NCI-H1105 (cell line): ENCODE data around the gene DCDC2C.
"Not testable (repeated sequence)": the region's sequence is repeated elsewhere in the genome, so short reads cannot be mapped to it uniquely, and the experiment has no call there.

Experiments used
- DNase-seq: peaks from one replicate; lab custom pipeline; 2025; lab: John Stamatoyannopoulos, UW

Gene DCDC2C, protein sequence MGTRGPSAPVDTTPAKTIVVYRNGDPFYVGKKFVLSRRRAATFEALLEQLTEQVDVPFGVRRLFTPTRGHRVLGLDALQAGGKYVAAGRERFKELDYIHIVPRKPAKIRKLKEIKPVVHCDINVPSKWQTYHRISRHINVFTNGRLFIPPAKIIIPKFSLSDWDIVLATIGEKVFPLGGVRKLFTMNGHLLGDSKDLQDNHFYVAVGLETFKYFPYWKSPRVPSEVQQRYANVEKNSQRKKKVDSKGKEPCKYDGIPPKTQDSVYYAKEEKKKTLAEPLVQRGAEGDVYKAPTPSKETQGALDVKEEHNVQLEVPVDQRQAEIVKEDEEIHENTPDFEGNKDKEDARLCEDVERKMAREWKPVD

DNA sequence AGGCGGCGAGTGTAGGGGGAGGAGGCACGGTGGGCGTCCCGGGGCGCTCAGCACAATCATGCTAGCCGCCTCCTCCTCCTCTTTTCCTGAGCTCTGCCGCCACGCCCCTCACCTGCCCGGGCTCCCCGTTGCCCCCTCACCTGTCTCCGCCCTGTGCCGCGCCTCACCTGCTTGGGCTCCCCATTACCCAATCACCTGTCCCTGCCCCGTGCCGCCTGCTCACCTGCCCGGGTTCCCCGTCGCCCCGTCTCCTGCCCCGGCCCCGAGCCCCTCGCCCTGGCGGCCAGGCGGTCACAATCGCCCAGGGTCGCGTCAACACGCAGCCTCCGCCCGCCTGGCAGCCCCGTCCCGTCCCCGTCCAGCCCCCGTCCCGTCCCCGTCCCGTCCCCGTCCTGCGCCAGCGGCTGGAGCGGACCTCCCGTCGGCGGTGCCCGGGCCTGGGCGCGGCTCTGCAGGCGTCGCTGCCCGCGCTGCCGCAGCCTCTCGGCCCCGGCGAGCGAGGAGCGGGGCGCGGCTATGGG is at the start of gene DCDC2C:
Gene DCDC2C (plus strand): TSS at position 340 of the 521 bp plus-strand sequence. CDS start 177 bp downstream, at position 517.
- DNase-seq = no peak

DNA sequence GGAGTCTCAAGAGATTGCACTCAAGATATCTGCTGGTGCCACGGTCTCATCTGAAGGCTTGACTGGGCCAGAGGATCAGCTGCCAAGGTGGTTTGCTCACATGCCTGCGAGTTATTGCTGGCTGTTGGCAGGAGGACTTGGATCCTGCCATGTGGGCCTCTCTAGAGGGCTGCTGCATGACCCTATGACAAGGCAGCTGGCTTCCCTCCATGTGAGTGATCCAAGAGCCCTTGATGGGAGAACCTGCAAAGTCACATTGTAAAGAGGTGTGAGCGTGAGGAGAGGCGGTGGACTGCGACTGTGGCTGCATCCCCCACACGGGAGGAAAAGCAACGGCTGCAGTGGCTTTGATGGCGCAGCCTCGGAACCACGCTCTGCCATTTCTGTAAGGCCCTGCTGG is 49.4 kb upstream of the DCDC2C start:
- no peak for DNase-seq

DNA sequence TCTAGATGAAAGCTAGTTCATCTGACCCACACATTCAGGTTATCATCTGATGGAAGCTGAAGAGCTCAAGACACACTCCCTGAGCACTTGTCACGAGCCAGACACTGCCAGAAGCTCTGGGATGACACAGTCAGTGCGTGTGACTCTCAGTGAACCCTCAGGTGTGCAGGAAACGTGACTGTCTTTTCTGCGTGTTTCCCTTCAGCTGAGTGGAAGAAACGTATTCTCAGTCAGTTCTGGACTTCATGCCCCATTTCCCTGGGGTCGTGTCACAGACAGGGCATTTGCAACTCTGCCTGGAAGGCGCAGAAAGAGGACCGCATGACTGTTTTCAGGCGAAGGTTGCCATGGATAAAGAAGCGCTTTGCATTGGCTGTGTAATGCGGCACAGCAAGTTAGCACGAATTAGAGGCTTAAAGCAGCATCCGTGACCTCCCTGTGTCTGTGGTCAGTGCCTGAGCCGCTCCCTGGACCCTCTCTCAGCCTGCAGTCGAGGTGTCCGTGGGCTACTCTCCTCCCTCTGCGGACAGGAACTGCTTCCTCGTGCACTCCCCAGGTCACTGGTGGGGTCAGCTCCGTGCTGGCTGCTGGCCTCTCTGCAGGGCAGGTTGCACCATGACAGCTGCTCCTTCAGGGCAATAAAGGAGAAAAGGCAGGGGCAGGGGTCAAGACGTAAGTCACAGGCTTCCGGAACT is 48.7 kb upstream of the DCDC2C start:
- no peak for DNase-seq

DNA sequence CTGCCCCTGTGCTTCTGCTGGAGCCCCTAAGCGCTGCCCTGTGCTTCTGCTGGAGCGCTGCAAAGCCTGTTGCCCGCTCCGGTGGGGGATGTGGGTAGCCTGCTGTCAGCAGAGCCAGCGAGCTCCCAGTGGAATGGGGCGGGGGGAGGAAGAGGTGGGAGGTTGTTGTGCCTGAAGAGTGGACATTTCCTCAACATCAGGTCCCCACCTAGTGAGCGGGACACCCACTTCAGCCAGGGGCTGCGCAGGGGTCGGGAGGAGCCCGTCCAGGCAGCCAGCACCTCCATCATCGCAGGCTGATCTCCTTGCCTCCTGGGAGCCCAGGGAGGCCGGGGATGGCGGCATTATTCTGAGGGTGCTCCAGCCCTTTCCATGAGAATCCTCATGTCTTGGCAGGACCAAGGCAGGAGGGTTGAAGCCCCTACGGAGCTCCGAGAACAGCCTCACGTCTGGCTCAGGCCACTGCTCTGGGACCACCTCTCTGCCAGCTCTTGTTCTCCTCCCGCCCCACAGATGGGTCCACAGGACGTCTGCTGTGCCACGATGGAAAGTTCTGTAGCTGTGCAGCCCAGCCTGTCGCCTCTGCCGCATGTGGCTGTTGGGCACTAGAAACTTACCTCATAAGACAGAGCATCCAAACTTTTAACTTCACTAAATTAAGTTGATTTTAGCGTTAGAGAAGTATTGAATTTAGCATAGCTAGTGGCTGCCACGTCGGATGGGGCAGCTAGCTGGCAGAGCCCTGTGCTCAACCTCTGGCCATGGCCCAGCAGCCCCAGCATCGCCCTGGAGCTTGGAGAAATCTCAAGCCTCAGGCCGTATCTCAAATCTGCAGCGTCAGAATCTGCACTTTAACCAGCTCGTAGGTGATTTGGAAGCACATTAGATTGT is 47.3 kb upstream of the DCDC2C start:
- no peak for DNase-seq

DNA sequence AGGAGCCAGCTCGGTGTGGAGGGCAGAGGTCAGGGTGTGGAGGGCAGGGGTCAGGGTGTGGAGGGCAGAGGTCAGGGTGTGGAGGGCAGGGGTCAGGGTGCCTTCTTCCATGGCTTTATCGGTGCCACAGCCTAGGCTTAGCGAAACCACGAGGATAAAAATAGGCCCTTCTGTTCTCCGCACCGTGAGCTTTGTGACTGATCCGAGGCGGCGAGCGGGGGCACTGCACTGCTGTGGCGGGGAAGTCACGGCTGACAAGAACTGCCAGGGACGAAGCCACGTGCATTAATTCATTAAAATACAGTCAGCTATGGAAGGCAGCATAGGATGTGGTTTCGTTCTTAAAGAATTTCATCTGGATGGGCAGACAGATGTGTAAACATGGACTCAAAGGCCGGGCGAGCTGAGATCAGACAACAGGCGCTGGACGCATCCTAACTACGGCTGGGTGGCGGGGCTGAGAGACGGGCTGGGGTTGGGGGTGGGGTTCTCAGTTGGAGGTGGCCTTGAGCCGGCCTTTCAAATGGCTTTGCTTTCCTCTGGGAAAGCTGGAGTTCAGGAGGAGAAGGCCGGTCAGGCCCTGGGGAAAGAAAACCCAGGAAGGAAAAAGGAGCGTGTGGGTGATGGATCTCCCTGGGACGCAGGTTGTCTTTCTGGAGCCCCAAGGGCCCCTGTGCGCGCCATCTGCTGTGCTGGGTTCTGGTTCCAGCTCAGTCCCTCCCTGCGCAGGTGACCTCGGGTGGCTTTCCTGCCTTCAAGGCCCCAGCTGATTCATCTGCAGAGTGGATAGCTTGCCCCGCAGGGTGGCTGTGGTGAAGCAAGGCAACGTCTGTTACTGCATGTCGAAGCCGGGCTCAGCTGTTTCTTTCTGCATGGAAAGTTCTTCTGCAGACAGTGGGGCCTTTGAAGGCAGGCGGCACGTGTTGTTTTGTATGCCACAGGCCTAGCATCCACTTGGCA is 46.3 kb upstream of the DCDC2C start:
- no peak for DNase-seq

DNA sequence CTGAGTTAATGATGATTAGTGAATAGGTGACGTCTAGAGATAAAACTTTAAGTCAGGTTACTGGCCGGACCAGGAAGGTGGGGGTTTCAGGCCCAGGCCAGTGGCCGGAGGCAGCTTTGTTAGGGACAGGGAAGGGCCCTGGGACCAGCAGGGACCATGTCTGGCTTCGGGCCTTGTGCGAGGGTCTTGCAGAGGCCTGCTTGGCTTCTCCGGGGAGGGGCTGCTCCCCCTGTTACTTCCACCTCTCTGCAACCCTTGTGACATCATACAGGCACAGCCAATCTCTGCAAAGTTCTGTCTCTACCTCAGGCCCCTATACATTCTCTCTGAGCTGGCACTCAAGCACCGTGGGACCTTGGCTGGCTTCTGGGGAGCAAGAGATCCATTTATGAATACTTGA is 45.5 kb upstream of the DCDC2C start, which contains the start of gene ALLC:
Gene ALLC (plus strand): TSS at position 320 of the 400 bp plus-strand sequence. CDS start 12,958 bp downstream, outside the sequence.
- no peak for DNase-seq

DNA sequence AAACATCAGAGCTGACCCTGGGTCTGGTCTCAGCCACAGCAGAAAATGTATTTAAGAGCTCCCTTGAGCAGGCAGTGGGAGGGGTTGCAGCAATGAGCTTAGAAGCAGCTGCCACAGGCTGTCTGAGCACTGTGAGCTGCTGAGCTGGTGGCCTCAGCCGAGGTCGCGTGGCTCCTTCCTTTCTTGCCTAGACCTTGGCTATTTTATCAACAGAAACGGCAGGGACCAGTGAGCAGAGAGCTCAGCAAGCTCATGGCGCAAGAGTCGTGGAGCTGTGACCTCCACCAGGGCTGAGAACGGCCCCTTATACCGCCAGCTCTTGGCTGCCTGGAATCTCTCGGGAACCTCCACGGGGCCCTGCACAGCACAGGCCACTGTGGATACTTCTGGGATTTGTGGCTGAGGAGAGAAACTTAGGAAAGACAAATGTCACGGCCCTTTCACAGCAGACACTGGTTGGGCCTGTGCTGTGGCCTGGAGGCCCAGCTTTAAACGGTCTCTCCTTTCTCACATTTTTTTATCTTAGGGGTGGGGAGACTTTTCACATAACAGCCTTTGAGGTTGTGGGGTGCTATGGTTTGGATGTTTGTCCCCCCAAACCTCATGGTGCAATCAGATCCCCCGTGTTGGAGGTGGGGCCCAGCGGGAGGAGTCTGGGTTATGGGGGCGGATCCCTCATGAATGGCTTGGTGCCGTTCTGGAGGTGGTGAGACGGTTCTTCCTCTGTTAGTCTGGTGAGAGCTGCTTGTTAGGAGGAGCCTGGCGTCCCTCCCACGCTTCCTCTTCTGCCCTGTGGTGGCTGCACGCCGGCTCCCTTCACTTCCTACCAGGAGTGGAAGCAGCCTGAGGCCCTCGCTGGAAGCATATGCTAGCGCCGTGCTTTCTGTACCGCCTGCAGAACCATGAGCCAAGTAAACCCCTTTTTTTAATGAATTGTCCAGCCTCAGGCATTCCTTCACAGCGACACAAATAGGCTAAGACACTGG is 43.6 kb upstream of the DCDC2C start:
- DNase-seq = no peak

DNA sequence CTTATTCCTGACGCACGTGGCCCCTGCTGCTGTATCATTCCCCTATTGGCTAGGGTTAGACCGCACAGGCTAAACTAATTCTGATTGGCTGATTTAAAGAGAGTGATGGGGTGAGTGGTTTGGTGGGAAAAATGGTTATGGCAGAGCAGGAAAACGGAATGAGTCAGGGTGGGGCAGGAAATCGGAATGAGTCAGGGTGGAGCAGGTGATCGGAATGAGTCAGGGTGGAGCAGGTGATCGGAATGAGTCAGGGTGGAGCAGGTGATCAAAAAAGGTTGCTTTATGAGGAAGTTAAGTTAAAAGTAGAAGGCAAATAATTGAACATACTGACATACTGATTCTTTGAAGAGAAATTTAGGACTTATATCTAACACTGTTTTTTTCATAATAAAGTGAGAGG is 42.7 kb upstream of the DCDC2C start:
- DNase-seq = not testable (repeated sequence)

DNA sequence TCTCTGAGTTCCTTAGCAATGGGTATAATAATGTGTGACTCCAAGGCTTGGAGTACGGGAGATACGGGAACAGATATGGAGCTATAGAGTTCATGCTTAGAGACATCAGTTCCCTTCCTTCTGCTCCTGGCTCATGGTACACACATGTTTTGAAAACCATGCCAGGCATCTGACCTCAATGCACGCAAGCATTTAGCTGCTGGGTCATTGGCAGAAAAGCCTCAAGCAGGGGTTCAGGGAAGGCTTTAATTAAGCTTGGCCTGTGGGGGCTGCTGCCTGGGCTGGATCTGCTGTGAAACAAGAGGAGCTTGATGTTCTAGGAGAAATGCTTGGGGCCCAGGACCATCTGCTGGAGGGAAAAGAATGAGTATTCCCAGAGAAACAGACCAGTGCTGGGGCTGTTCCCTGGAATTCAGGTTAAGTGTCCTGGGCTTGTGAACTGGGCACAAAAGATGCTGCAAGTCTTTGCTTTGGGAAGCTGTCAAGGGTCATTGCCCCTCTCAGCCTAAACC is 42.2 kb upstream of the DCDC2C start:
- no peak for DNase-seq

DNA sequence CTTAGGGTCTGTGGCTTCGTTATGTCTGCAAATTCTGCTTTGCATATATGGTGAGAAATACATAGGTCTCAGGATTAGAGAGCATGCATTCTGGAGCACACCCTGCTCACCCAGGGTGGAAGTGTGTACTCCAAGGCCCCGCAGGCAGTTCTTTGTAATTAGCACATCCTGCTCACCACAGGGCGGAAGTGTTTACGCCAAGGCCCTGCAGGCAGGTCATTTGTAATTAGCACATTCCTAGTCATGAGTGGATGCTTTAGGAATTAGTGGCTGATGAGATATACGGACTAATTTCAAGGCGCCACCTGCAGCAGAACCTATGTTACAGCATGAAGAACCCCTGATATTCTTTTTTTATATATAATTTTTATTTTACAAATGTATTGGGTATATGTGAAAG is 41.1 kb upstream of the DCDC2C start:
- no peak for DNase-seq

DNA sequence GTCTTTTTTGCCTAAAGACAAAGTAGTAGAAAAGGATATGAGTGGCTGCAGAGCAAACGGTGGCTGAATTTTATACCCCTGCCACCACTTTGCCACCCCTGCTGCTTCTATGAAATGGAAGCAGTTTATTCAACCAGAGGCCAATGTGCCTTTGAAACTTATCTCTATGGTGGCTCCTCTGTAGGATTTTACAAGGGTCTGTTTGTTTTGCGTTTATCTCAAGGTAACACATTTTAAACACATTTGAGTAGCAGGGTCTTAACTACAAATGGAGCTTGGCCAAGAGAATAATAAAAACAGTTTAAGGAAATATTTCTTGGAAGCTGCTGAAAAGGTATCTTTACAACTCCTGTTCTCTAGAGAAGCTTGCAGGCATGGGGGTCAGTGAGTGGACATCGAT is 39.3 kb upstream of the DCDC2C start:
- no peak for DNase-seq

DNA sequence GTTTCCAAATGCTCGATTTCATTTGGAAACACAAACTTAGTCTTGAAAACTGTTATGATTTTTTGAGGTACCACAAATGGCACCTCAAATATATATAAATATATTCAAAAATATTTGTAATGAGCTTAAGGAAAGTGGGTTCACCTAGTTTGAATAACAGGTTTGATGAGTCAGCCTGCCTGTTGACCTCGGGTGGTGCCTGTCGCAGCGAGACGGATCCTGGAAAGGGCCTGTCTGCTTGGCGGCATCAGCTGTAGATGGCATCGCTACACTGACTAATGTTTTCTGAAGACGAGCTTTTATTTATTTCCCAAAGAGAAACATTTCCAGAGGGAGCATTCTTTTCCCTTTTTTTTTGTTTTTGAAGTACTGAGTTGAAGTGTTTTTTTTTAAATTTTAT is 38.5 kb upstream of the DCDC2C start:
- DNase-seq = no peak

DNA sequence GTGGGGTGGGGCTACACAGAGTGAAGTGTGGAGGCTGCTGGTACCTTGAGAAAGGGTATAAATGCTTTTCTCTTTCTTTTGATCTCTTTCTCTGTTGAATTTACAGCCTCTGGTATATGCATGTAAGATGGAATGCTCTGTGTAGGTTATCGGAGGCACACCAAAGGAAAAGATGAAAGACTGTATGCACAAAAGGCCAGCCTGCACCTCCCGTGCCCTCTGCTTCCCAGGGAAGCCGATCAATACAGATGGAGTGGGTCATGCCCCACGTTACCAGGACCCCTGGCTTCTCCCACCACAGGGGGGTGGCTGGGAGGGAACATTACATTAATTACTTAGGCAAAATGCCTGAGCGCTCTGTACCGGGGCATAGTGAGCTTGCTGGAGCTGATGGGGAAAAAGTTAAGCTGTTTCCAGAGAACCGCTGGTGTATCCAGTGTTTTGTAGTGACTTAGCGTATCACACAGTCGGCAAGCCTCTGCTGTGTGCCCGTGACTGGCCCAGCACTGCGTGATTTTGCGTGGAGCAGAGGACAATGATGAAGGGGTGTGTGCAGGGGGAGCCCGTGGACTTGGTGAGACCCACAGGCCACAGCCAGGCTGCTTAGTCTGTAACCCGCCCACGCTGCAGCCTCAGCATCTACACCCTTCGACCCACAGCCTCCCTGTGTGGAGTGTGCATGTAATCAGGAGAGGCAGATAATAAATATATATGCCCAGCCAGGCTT is 37.3 kb upstream of the DCDC2C start:
- no peak for DNase-seq

DNA sequence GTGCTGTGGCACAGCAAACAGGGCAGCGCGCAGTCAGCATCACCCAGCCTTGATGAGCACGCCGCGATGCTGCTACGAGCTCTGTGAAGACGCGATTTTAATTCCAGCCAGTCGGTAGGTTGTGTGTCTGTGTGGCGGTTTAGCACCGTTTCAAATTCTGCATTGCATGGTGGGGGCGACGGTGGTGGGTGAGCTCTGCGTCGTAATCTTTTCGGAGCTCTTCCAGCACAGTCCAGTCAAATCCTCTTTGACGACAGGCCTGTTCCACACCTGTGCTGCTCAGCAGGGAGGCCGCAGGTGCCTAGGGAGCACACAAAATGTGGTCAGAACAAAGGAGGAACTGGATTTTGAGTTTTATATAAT is 36.8 kb upstream of the DCDC2C start:
- DNase-seq = no peak

DNA sequence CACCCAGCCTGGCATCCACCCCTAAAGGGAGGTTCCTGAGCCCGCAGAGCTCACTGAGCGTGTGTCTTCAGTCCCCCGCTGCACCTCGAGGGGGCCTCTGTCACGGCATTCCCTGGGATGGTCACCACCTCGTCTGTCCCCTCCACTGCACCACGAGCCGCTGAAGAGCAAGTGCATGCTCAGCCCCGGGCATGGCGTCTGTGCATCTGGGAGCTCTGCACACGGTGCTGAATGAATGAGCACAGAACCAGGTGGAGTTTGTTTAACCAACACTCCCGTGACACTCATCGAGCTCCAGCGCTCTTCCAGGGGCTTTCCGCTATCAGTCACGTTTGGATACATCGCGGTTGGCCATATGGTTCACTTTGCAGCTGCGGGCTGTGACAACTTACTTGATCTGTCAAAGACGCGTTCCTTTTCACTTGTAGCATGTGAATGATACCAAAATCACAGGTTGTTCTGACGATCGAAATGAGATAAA is 36.2 kb upstream of the DCDC2C start:
- DNase-seq = no peak

DNA sequence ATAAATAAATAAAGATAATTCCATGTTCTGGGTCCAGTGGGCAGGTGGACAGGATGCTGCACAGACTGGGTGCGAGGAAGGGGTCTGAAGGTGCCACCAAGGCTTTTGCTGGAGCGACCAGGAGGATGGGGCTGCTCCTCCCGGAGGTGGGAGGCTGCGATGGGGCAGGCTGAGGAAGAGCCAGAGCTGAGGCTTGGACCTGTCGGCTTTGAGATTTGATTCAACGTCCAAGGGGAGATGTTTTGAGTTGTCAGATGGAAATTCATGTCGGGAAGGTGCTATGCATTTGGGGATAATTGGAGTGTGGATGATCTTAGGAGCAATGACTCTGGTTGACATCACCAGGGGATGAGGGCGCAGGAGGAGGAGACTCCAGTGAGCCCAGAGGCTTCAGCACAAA is 33.7 kb upstream of the DCDC2C start:
- DNase-seq = no peak

DNA sequence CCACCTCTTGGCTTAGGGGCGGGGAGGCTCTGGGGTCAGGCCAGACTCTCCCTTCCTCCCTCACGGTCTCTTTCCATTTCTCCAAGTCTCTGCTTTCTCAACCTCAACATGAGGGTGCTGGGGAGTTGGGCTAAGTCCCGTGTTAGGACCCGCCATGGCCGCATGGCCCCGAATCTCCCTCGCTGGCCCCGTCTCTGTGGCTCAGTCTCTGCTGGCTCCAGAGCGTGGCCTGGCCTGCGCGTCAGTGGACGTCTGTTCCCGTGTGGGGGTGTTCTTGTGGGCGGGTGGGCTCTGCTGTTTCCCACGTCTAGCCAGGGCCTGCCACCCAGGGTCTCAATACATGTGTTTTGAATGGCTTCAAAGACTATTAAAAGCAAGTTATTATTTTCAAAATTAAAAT is 33.0 kb upstream of the DCDC2C start:
- no peak for DNase-seq

DNA sequence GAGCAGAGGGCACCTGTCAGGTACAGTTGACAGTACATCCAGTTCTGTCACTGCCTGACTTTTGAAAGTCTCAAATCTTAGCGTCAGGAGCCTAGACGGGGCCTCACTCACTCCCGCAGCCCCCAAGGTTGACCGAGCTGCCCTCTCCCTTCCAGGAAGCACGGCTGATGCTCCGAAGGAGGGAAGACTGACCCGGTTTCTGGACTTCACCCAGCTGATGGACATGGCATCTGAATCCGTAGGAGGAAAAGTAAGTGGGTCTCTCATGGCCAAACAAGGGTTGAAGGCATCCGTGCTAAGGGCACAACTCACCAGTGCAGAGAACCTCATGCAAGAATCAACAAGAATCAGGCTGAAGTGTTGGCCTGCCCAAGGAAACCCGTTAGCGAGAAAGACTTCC is 32.4 kb upstream of the DCDC2C start:
- no peak for DNase-seq
